ENCODE data around the gene SFR1.

The SFR1 gene

GRCh38 chr10:104090611-104091010 is 31.4 kb upstream of the SFR1 start:
- Histone ChIP-seq H2AFZ (ENCODE audit: low read length) (no peak overlapping the region), H3K9ac (ENCODE audit: low read length) (no peak overlapping the region), H3F3A (ENCODE audit: insufficient read depth, low read length) (no peaks in the 10 kb centered on the region), H3K27ac (ENCODE audit: low read depth, low read length, poor library complexity, severe bottlenecking) (no peak overlapping the region), H3K4me1 (ENCODE audit: insufficient read depth, low read length, severe bottlenecking) (no peaks in the 10 kb centered on the region), H3K4me2 (ENCODE audit: low read length) (no peak overlapping the region), H3K36me3 (ENCODE audit: insufficient read depth, low read length) (no peaks in the 10 kb centered on the region), H3K9me2 (ENCODE audit: low read depth, low read length) (no peaks in the 10 kb centered on the region), H3K9me3 (ENCODE audit: low read length) (no peaks in the 10 kb centered on the region), H3K4me3 (ENCODE audit: low read depth, low read length, poor library complexity, severe bottlenecking) (no peak overlapping the region), H3K79me2 (ENCODE audit: insufficient read depth, low read length) (no peaks in the 10 kb centered on the region), H4K20me1 (ENCODE audit: insufficient read depth, low read length) (no peaks in the 10 kb centered on the region), H3K27me3 (ENCODE audit: insufficient read depth, low read length) (no peaks in the 10 kb centered on the region)
- TF ChIP-seq EZH2 (IDR thresholded peaks at IDR 0.05; ENCODE audit: borderline replicate concordance, low read length) = no peak
- TF ChIP-seq CTCF (IDR thresholded peaks at IDR 0.05; ENCODE audit: low read length) = no peak

GRCh38 chr10:104092749-104093148 is 29.2 kb upstream of the SFR1 start:
- no peak for TF ChIP-seq CTCF (IDR thresholded peaks at IDR 0.05; ENCODE audit: low read length)
- no peak for TF ChIP-seq EZH2 (IDR thresholded peaks at IDR 0.05; ENCODE audit: borderline replicate concordance, low read length)
- H4K20me1 ChIP-seq (ENCODE audit: insufficient read depth, low read length) = no peaks in the 10 kb centered on the region

GRCh38 chr10:104096692-104097091 is 25.3 kb upstream of the SFR1 start:
- Histone ChIP-seq H3K9me3 (ENCODE audit: low read length) (peaks cover 8% of the 10 kb centered on the region; the same call in 1 of the 2 replicates), H3K27me3 (ENCODE audit: insufficient read depth, low read length) (no peaks in the 10 kb centered on the region)

More at GRCh38 chr10:104092749-104093148, 29.2 kb upstream of the SFR1 start:
- H3K79me2 ChIP-seq (ENCODE audit: insufficient read depth, low read length) = no peaks in the 10 kb centered on the region
- no peaks in the 10 kb centered on the region for H3K36me3 ChIP-seq (ENCODE audit: insufficient read depth, low read length)
- H3K9ac ChIP-seq (ENCODE audit: low read length) = no peak overlapping the region
- H3K4me2 ChIP-seq (ENCODE audit: low read length) = no peak overlapping the region
- H3K9me2 ChIP-seq (ENCODE audit: low read depth, low read length) = no peaks in the 10 kb centered on the region
- H2AFZ ChIP-seq (ENCODE audit: low read length) = no peak overlapping the region
- no peaks in the 10 kb centered on the region for H3K27me3 ChIP-seq (ENCODE audit: insufficient read depth, low read length)
- H3K27ac ChIP-seq (ENCODE audit: low read depth, low read length, poor library complexity, severe bottlenecking) = no peak overlapping the region
- peaks cover 8% of the 10 kb centered on the region; the same call in 1 of the 2 replicates for H3K9me3 ChIP-seq (ENCODE audit: low read length)
- H3K4me3 ChIP-seq (ENCODE audit: low read depth, low read length, poor library complexity, severe bottlenecking) = no peak overlapping the region
- no peaks in the 10 kb centered on the region for H3F3A ChIP-seq (ENCODE audit: insufficient read depth, low read length)
- H3K4me1 ChIP-seq (ENCODE audit: insufficient read depth, low read length, severe bottlenecking) = no peaks in the 10 kb centered on the region

More at GRCh38 chr10:104096692-104097091, 25.3 kb upstream of the SFR1 start:
- Histone ChIP-seq H3F3A (ENCODE audit: insufficient read depth, low read length) (no peaks in the 10 kb centered on the region), H3K9ac (ENCODE audit: low read length) (no peak overlapping the region), H3K4me3 (ENCODE audit: low read depth, low read length, poor library complexity, severe bottlenecking) (no peak overlapping the region), H3K4me2 (ENCODE audit: low read length) (no peak overlapping the region), H3K27ac (ENCODE audit: low read depth, low read length, poor library complexity, severe bottlenecking) (no peak overlapping the region), H3K36me3 (ENCODE audit: insufficient read depth, low read length) (no peaks in the 10 kb centered on the region), H3K79me2 (ENCODE audit: insufficient read depth, low read length) (no peaks in the 10 kb centered on the region), H2AFZ (ENCODE audit: low read length) (no peak overlapping the region), H4K20me1 (ENCODE audit: insufficient read depth, low read length) (no peaks in the 10 kb centered on the region), H3K4me1 (ENCODE audit: insufficient read depth, low read length, severe bottlenecking) (no peaks in the 10 kb centered on the region), H3K9me2 (ENCODE audit: low read depth, low read length) (no peaks in the 10 kb centered on the region)
- TF ChIP-seq EZH2 (IDR thresholded peaks at IDR 0.05; ENCODE audit: borderline replicate concordance, low read length) = no peak
- no peak for TF ChIP-seq CTCF (IDR thresholded peaks at IDR 0.05; ENCODE audit: low read length)
